A549 (cell line): ENCODE measurements around the gene SLU7. TPM values are rescaled to one million over a fixed set of nuclear protein-coding genes. Genes with fewer than 3 reads are reported as not detected.

Experiments
- ATAC-seq, 2 experiments: fragments of 200-7000 bp in 1 of 2; fragments of >200 bp in 1 of 2; cut with Nextera tagmentation in 1 of 2; cut with Tn5 transposase in 1 of 2; 3 replicates each; pipeline versions ENCODE4 v1.8.0 to v1.9.1; 2018 to 2020; ENCODE audit warnings: mild to moderate bottlenecking in 1 of 2, moderate library complexity in 1 of 2
- CTCF ChIA-PET: fragments of 300-600 bp; sonication (Branson Sonifier 250); formaldehyde crosslinking; extraction: SDS; loops from one replicate; lab custom pipeline; 2021; ENCODE audit warnings: antibody characterized with exemption, inconsistent platforms; lab: Yijun Ruan, JAX
- POLR2A ChIA-PET: fragments of 350-600 bp; formaldehyde crosslinking; extraction: SDS; loops from one replicate; lab custom pipeline; 2021; ENCODE audit warnings: antibody characterized with exemption, inconsistent platforms; lab: Yijun Ruan, JAX
- DNase-seq, 2 experiments: peaks; one replicate each; pipeline versions ENCODE4 v3.0.0 to v3.0.0-alpha.2; 2011 to 2016; ENCODE audit warnings: low read depth in 1 of 2, low spot score in 1 of 2
- FAIRE-seq: peaks from 2 replicates; lab custom pipeline; 2011; peaks lifted over from hg19 to GRCh38; lab: Jason Lieb, UNC
- H3K27ac ChIP-seq, 2 experiments: fragments of >200 bp; sonication (Bioruptor Twin); formaldehyde crosslinking; 3 replicates each; pipeline ENCODE4 v1.5.1; 2016 to 2017
- H3K4me1 ChIP-seq: fragments of >200 bp; sonication (Bioruptor Twin); formaldehyde crosslinking; 3 replicates; pipeline ENCODE4 v1.6.1; 2016
- H3K4me2 ChIP-seq: fragments of >200 bp; sonication (Bioruptor Twin); formaldehyde crosslinking; 3 replicates; pipeline ENCODE4 v1.6.1; 2016
- H3K4me3 ChIP-seq: fragments of >200 bp; sonication (Bioruptor Twin); formaldehyde crosslinking; 3 replicates; pipeline ENCODE4 v1.5.1; 2016
- H3K9me3 ChIP-seq: fragments of >200 bp; sonication (Bioruptor Twin); formaldehyde crosslinking; 3 replicates; pipeline ENCODE4 v1.6.1; 2016
- BHLHE40 ChIP-seq: IDR thresholded peaks from 2 replicates; pipeline ENCODE4 v1.6.1; 2012; ENCODE audit warnings: low read depth, low read length, inconsistent platforms
- CBX2 ChIP-seq: fragments of 200-600 bp; sonication (generic); IDR thresholded peaks from 2 replicates; pipeline ENCODE4 v1.6.1; 2016; ENCODE audit warnings: low read depth, mild to moderate bottlenecking, borderline replicate concordance
- CBX8 ChIP-seq: fragments of 200-600 bp; sonication (generic); IDR thresholded peaks from 2 replicates; pipeline ENCODE4 v1.6.1; 2016
- CEBPB ChIP-seq, 2 experiments: fragments of >200 bp in 1 of 2; sonication (Bioruptor Twin) in 1 of 2; formaldehyde crosslinking in 1 of 2; IDR thresholded peaks; 2 replicates each; pipeline ENCODE4 v1.6.1; 2012 to 2016
- CHD4 ChIP-seq: fragments of 200-600 bp; sonication (generic); IDR thresholded peaks from 2 replicates; pipeline ENCODE4 v1.6.1; 2016; ENCODE audit warnings: antibody characterized with exemption, mild to moderate bottlenecking, borderline replicate concordance
- EHMT2 ChIP-seq: fragments of 200-600 bp; sonication (generic); IDR thresholded peaks from 2 replicates; pipeline ENCODE4 v1.6.1; 2016; ENCODE audit warnings: antibody characterized with exemption, low read depth, mild to moderate bottlenecking, moderate library complexity
- ESRRA ChIP-seq: fragments of 150-350 bp; IDR thresholded peaks from 2 replicates; pipeline ENCODE4 v1.6.1; 2014; ENCODE audit warnings: mild to moderate bottlenecking, low read length, borderline replicate concordance
- FOSL2 ChIP-seq, 2 experiments: fragments of 450-650 bp in 1 of 2; fragments of >200 bp in 1 of 2; sonication (Bioruptor Twin) in 1 of 2; formaldehyde crosslinking; IDR thresholded peaks; 2 replicates each; pipeline versions ENCODE4 v1.5.0 to v1.6.1; 2016 to 2020; ENCODE audit warnings: mild to moderate bottlenecking in 1 of 2, moderate library complexity in 1 of 2
- FOXS1 ChIP-seq: fragments of 250-450 bp; sonication (Bioruptor Pico); IDR thresholded peaks from 2 replicates; pipeline ENCODE4 v1.5.0; 2020; ENCODE audit warnings: mild to moderate bottlenecking, moderate library complexity
- HDAC2 ChIP-seq: fragments of 200-600 bp; sonication (generic); IDR thresholded peaks from 2 replicates; pipeline ENCODE4 v1.6.1; 2016
- HEYL ChIP-seq: fragments of 250-450 bp; sonication (Bioruptor Pico); IDR thresholded peaks from 2 replicates; pipeline ENCODE4 v1.8.0; 2021; ENCODE audit warnings: mild to moderate bottlenecking, moderate library complexity
- HOXB13 ChIP-seq: fragments of 250-450 bp; sonication (Bioruptor Pico); IDR thresholded peaks from 2 replicates; pipeline ENCODE4 v1.5.0; 2020; ENCODE audit warnings: low read depth, mild to moderate bottlenecking, moderate library complexity
- JUNB ChIP-seq: fragments of >200 bp; sonication (Bioruptor Twin); formaldehyde crosslinking; IDR thresholded peaks from 2 replicates; pipeline ENCODE4 v1.6.1; 2016
- KDM1A ChIP-seq: fragments of 200-600 bp; sonication (generic); IDR thresholded peaks from 2 replicates; pipeline ENCODE4 v1.6.1; 2016; ENCODE audit warnings: low read depth, mild to moderate bottlenecking
- MYC ChIP-seq: IDR thresholded peaks from 2 replicates; pipeline ENCODE4 v1.6.1; 2012; ENCODE audit warnings: mild to moderate bottlenecking, inconsistent platforms, low read length, improper control_type of control experiment, borderline replicate concordance
- NFE2L2 ChIP-seq: fragments of 150-350 bp; conservative IDR thresholded peaks from 2 replicates; pipeline ENCODE4 v1.6.1; 2014; ENCODE audit warnings: low read length
- RAD21 ChIP-seq, 2 experiments: fragments of >200 bp in 1 of 2; sonication (Bioruptor Twin) in 1 of 2; formaldehyde crosslinking in 1 of 2; IDR thresholded peaks in 1 of 2; conservative IDR thresholded peaks in 1 of 2; 2 replicates in 1 of 2; 3 replicates in 1 of 2; pipeline ENCODE4 v1.6.1; 2012 to 2018; ENCODE audit warnings: inconsistent platforms in 1 of 2
- RARB ChIP-seq: fragments of 250-450 bp; sonication (Bioruptor Pico); IDR thresholded peaks from 2 replicates; pipeline ENCODE4 v1.8.0; 2021; ENCODE audit warnings: mild to moderate bottlenecking, moderate library complexity
- RCOR1 ChIP-seq: fragments of 150-350 bp; IDR thresholded peaks from 2 replicates; pipeline ENCODE4 v1.6.1; 2014; ENCODE audit warnings: antibody characterized with exemption, low read length, low read depth
- SMC3 ChIP-seq: fragments of >200 bp; sonication (Bioruptor Twin); formaldehyde crosslinking; IDR thresholded peaks from 3 replicates; pipeline ENCODE4 v1.6.1; 2018; ENCODE audit warnings: inconsistent platforms
- TFCP2L1 ChIP-seq: fragments of 250-450 bp; sonication (Bioruptor Pico); IDR thresholded peaks from 2 replicates; pipeline ENCODE4 v1.5.0; 2021; ENCODE audit warnings: mild to moderate bottlenecking
- ZC3H11A ChIP-seq: fragments of 450-650 bp; IDR thresholded peaks from 2 replicates; pipeline ENCODE4 v1.6.1; 2014; ENCODE audit warnings: antibody characterized with exemption, mild to moderate bottlenecking
- ZFP36 ChIP-seq: fragments of 450-650 bp; IDR thresholded peaks from 2 replicates; pipeline ENCODE4 v1.6.1; 2014; ENCODE audit warnings: borderline replicate concordance; ENCODE audit not compliant: partially characterized antibody
- ZNF302 ChIP-seq: fragments of 250-450 bp; sonication (Bioruptor Pico); IDR thresholded peaks from 2 replicates; pipeline ENCODE4 v1.9.0; 2021; ENCODE audit warnings: inconsistent platforms, mild to moderate bottlenecking, moderate library complexity
- WGBS: methylation state at CpG from one replicate; pipeline ENCODE4 v1.1.6; 2017; ENCODE audit errors: missing lambda C conversion rate; 5-methylcytosine and 5-hydroxymethylcytosine counted together
- polyA plus RNA-seq, 4 experiments: library from polyadenylated mRNA; depleted of rRNA in 3 of 4; stranded (reverse); fragments of >200 nt; fragmentation: RNase III in 1 of 4; extraction: RNeasy Plus Mini Kit Qiagen cat#74134 plus additional on column Dnase treatment in 1 of 4; gene quantifications; 2 replicates in 3 of 4; 3 replicates in 1 of 4; pipeline ENCODE4 v1.2.3, GENCODE V29; 2011 to 2017
- TF ChIP-seq, protein P1 (sequence below): IDR thresholded peaks from 2 replicates; pipeline ENCODE4 v1.6.1; 2012
- TF ChIP-seq, protein P2 (sequence below): IDR thresholded peaks from 2 replicates; pipeline ENCODE4 v1.6.1; 2012
- TF ChIP-seq, protein P3 (sequence below): fragments of 200-600 bp; sonication (generic); IDR thresholded peaks from 2 replicates; pipeline ENCODE4 v1.6.1; 2016; ENCODE audit warnings: antibody characterized with exemption, mild to moderate bottlenecking, moderate library complexity
- TF ChIP-seq, protein P4 (sequence below): fragments of >200 bp; sonication (Bioruptor Twin); formaldehyde crosslinking; IDR thresholded peaks from 3 replicates; pipeline ENCODE4 v1.5.1; 2016

The SLU7 gene
- polyA plus RNA-seq, 2 of the 4 experiments (the other 2 are of a cell fraction): 67.0 to 75.5 TPM

DNA sequence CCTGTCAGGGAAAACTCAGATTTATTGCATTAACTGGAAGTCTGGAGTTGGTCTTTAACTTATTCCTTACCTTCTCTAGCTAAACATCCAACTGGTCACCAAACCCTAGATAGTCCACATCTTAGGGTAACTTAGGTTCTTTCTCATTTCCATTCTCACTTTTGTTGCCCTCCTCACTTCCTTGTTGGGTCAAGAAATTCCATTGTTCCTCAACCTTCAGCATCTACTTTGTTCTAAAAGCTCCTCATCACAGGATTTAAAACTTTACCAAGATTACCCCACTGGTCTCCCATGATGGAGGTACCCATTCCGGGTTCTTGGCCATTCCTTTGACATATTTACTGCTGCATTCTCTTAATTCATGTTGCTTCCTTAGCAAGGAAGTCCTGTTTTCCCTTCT, 34.9 kb upstream of the SLU7 start:
- CTCF ChIA-PET: interaction anchor here (2.6 kb wide), 1 partner anchor 15 kb away, joined by 15 read pairs; no protein-coding TSS in a partner anchor

DNA sequence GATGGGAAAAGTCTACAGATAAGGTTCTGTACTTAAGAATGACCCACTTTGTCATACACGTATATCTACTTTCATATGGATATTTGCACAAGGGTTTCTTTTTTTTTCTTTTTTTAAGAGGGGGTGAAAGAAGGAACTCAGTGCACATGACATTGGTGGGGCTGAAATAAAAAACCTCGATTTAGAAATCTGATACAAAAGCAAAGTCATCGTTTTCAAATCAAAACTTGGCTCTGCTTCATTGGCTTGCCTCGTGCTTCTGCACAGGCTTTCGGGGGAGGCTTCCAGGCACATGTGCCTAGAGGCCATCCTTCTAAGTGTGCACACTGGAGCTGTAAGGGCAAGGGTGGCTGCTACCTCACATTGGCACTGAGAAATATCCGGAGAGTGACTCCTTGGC, 33.9 kb upstream of the SLU7 start:
- POLR2A ChIA-PET: no interaction called here
- no peak overlapping the region for H3K4me3 ChIP-seq
- ATAC-seq: no peak
- FAIRE-seq: no peak
- H3K4me2 ChIP-seq: no peak overlapping the region
- no peak for DNase-seq
- CTCF ChIA-PET: interaction anchor here (2.6 kb wide), 1 partner anchor 14 kb away, joined by 15 read pairs; no protein-coding TSS in a partner anchor
- no peaks in the 10 kb centered on the region for H3K9me3 ChIP-seq
- no peak for TF ChIP-seq SMC3
- no peak for TF ChIP-seq CBX2
- TF ChIP-seq, protein P1, sequence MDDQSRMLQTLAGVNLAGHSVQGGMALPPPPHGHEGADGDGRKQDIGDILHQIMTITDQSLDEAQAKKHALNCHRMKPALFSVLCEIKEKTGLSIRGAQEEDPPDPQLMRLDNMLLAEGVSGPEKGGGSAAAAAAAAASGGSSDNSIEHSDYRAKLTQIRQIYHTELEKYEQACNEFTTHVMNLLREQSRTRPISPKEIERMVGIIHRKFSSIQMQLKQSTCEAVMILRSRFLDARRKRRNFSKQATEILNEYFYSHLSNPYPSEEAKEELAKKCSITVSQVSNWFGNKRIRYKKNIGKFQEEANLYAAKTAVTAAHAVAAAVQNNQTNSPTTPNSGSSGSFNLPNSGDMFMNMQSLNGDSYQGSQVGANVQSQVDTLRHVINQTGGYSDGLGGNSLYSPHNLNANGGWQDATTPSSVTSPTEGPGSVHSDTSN: no peak
- TF ChIP-seq RAD21 (conservative IDR thresholded peaks at IDR 0.05 in 1 of 2, IDR thresholded peaks at IDR 0.05 in 1 of 2): no peak
- TF ChIP-seq RARB (CRISPR knock-in tag): no peak
- no peak for TF ChIP-seq MYC
- no peak for TF ChIP-seq HOXB13 (CRISPR knock-in tag)
- no peak for TF ChIP-seq EHMT2
- TF ChIP-seq CBX8: no peak
- TF ChIP-seq, protein P2, sequence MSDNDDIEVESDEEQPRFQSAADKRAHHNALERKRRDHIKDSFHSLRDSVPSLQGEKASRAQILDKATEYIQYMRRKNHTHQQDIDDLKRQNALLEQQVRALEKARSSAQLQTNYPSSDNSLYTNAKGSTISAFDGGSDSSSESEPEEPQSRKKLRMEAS: no peak
- no peak for TF ChIP-seq HDAC2
- no peak for TF ChIP-seq ZFP36
- TF ChIP-seq CEBPB (IDR thresholded peaks at IDR 0.05): no peak
- TF ChIP-seq NFE2L2: no peak
- TF ChIP-seq CHD4: no peak
- TF ChIP-seq BHLHE40: no peak
- no peak overlapping the region for H3K27ac ChIP-seq
- 36% methylated on average over 6 of the region's 6 CpGs for WGBS
- no peaks in the 10 kb centered on the region for H3K4me1 ChIP-seq

More for the DNA sequence above, 34.9 kb upstream of the SLU7 start:
- ATAC-seq (no peak), DNase-seq (no peak), FAIRE-seq (no peak)
- no peak overlapping the region for H3K27ac ChIP-seq
- POLR2A ChIA-PET: no interaction called here
- H3K4me1 ChIP-seq: no peaks in the 10 kb centered on the region
- no peak for TF ChIP-seq TFCP2L1
- TF ChIP-seq FOSL2 (IDR thresholded peaks at IDR 0.05): no peak
- no peak for TF ChIP-seq FOSL2 (CRISPR knock-in tag; IDR thresholded peaks at IDR 0.05)
- no peak for TF ChIP-seq ZNF302 (CRISPR knock-in tag)
- no peak for TF ChIP-seq ZC3H11A
- TF ChIP-seq HEYL: no peak
- TF ChIP-seq SMC3: no peak
- no peak for TF ChIP-seq CHD4
- no peak for TF ChIP-seq CBX8
- TF ChIP-seq, protein P1: no peak
- no peak for TF ChIP-seq ESRRA
- no peak overlapping the region for H3K4me2 ChIP-seq
- 0% methylated on average over 1 of the region's 1 CpG for WGBS
- H3K4me3 ChIP-seq: no peak overlapping the region
- H3K9me3 ChIP-seq: no peaks in the 10 kb centered on the region

DNA sequence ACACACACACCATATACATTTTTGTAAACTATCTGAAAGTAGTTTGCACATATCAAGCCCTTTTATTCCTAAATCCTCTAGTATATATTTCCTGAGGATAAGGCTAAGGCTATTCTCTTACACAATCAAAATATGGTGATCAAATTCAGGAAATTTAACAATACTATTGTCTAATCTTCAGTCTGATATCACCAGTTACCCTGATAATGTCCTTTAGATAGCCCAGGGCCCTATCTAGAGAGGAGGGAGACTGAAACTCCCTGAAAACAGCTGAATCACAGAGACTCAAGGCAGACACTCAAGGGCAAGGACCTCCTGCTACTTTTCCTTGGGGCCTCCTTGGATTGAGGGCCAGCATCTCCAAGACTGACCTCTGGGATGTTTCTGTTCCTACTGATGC, 33.2 kb upstream of the SLU7 start:
- Histone ChIP-seq H3K4me3 (no peak overlapping the region), H3K9me3 (no peaks in the 10 kb centered on the region), H3K4me2 (no peak overlapping the region), H3K27ac (no peak overlapping the region), H3K4me1 (no peaks in the 10 kb centered on the region)
- CTCF ChIA-PET: no interaction called here
- ATAC-seq (no peak), FAIRE-seq (no peak), DNase-seq (no peak)
- POLR2A ChIA-PET: no interaction called here
- TF ChIP-seq ESRRA (no peak), KDM1A (no peak), RCOR1 (no peak), FOXS1 (CRISPR knock-in tag) (no peak), SMC3 (no peak), HEYL (no peak), JUNB (no peak)
- TF ChIP-seq, protein P3, sequence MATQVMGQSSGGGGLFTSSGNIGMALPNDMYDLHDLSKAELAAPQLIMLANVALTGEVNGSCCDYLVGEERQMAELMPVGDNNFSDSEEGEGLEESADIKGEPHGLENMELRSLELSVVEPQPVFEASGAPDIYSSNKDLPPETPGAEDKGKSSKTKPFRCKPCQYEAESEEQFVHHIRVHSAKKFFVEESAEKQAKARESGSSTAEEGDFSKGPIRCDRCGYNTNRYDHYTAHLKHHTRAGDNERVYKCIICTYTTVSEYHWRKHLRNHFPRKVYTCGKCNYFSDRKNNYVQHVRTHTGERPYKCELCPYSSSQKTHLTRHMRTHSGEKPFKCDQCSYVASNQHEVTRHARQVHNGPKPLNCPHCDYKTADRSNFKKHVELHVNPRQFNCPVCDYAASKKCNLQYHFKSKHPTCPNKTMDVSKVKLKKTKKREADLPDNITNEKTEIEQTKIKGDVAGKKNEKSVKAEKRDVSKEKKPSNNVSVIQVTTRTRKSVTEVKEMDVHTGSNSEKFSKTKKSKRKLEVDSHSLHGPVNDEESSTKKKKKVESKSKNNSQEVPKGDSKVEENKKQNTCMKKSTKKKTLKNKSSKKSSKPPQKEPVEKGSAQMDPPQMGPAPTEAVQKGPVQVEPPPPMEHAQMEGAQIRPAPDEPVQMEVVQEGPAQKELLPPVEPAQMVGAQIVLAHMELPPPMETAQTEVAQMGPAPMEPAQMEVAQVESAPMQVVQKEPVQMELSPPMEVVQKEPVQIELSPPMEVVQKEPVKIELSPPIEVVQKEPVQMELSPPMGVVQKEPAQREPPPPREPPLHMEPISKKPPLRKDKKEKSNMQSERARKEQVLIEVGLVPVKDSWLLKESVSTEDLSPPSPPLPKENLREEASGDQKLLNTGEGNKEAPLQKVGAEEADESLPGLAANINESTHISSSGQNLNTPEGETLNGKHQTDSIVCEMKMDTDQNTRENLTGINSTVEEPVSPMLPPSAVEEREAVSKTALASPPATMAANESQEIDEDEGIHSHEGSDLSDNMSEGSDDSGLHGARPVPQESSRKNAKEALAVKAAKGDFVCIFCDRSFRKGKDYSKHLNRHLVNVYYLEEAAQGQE: no peak
- TF ChIP-seq, protein P4, sequence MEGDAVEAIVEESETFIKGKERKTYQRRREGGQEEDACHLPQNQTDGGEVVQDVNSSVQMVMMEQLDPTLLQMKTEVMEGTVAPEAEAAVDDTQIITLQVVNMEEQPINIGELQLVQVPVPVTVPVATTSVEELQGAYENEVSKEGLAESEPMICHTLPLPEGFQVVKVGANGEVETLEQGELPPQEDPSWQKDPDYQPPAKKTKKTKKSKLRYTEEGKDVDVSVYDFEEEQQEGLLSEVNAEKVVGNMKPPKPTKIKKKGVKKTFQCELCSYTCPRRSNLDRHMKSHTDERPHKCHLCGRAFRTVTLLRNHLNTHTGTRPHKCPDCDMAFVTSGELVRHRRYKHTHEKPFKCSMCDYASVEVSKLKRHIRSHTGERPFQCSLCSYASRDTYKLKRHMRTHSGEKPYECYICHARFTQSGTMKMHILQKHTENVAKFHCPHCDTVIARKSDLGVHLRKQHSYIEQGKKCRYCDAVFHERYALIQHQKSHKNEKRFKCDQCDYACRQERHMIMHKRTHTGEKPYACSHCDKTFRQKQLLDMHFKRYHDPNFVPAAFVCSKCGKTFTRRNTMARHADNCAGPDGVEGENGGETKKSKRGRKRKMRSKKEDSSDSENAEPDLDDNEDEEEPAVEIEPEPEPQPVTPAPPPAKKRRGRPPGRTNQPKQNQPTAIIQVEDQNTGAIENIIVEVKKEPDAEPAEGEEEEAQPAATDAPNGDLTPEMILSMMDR: no peak
